Transverse colon (tissue), 4 donors: ENCODE measurements around the gene SGIP1. TPM values are rescaled to one million over a fixed set of nuclear protein-coding genes. Genes with fewer than 3 reads are reported as not detected.

Experiments used
- DNase-seq: peaks from one replicate; pipeline ENCODE4 v3.0.0-alpha.2; 2019
- H3K27ac ChIP-seq, 4 donors: fragments of 200-600 bp; sonication (generic); 2 replicates each; pipeline ENCODE4 v1.5.1; 2016 to 2018; ENCODE audit warnings: inconsistent platforms in 4 of 4
- H3K27me3 ChIP-seq: fragments of 200-600 bp; sonication (generic); 2 replicates; pipeline ENCODE4 v1.5.1; 2017; ENCODE audit warnings: inconsistent platforms
- H3K36me3 ChIP-seq, 4 donors: fragments of 200-600 bp; sonication (generic); 2 replicates each; pipeline ENCODE4 v1.5.1; 2017 to 2019; ENCODE audit warnings: inconsistent platforms in 4 of 4
- H3K4me1 ChIP-seq, 4 donors: fragments of 200-600 bp; sonication (generic); 2 replicates each; pipeline ENCODE4 v1.5.1; 2017 to 2020; ENCODE audit warnings: inconsistent platforms in 4 of 4
- H3K4me3 ChIP-seq, 4 donors: fragments of 200-600 bp; sonication (generic); 1 replicate in 1 of 4; 2 replicates in 3 of 4; pipeline versions ENCODE4 v1.5.1 to v1.6.1; 2017 to 2019; ENCODE audit warnings: inconsistent platforms in 4 of 4
- H3K9me3 ChIP-seq, 2 donors: fragments of 200-600 bp; sonication (generic); 2 replicates each; pipeline ENCODE4 v1.5.1; 2017 to 2019; ENCODE audit warnings: inconsistent platforms in 2 of 2
- CTCF ChIP-seq, 5 experiments: fragments of 200-600 bp in 3 of 5; fragments of 450-650 bp in 2 of 5; sonication (generic) in 3 of 5; IDR thresholded peaks; 1 replicate in 2 of 5; 2 replicates in 3 of 5; pipeline ENCODE4 v1.5.1; 2016 to 2017; ENCODE audit warnings: antibody characterized with exemption in 5 of 5, inconsistent platforms in 3 of 5, mild to moderate bottlenecking in 2 of 5, moderate library complexity in 1 of 5
- EP300 ChIP-seq: sonication (generic); formaldehyde crosslinking; IDR thresholded peaks from one replicate; pipeline ENCODE4 v1.6.1; 2017; ENCODE audit warnings: antibody characterized with exemption, low read depth
- POLR2A ChIP-seq: fragments of 450-650 bp; IDR thresholded peaks from one replicate; pipeline ENCODE4 v1.6.1; 2016; ENCODE audit warnings: antibody characterized with exemption, mild to moderate bottlenecking, moderate library complexity
- POLR2AphosphoS5 ChIP-seq, 3 donors: sonication (generic); formaldehyde crosslinking; IDR thresholded peaks; one replicate each; pipeline ENCODE4 v1.6.1; 2016; ENCODE audit warnings: antibody characterized with exemption in 3 of 3
- WGBS, 2 donors: methylation state at CpG; one replicate each; pipeline ENCODE4 v1.1.5; 2018; ENCODE audit warnings: low coverage in 1 of 2; 5-methylcytosine and 5-hydroxymethylcytosine counted together
- in situ Hi-C, 4 donors: fragments of 200-750 bp; cut with MboI; loops; one replicate each; pipeline versions ENCODE4 v1.15.0 to v1.15.1; 2017; ENCODE audit warnings: low sequenced_read_pairs in 3 of 4, low pct_ligation_motif_present in 1 of 4, low pct_unique_long_range_greater_than_20kb in 1 of 4
- intact Hi-C: fragments of 100-400 bp; cut with DNase I; formaldehyde crosslinking; loops from one replicate; pipeline ENCODE4 v1.15.1; 2023; ENCODE audit warnings: low total_unique reads
- total RNA-seq, 4 donors: library from RNA; depleted of rRNA; stranded (reverse); fragments of >200 nt; gene quantifications; one replicate each; pipeline ENCODE4 v1.1.0, GENCODE V29; 2016

Gene SGIP1
- total RNA-seq, 4 donors from 2014 or later, result 1.4 to 1.8 TPM; not detected in 2

- DNase-seq, result no peak
- intact Hi-C loops, result no loop called here
- in situ Hi-C loops, result no loop called here
- Histone ChIP-seq H3K4me1 (no peaks in the 10 kb centered on the region), H3K4me3 (no peak overlapping the region), H3K9me3 (no peaks in the 10 kb centered on the region), H3K27ac (no peak overlapping the region), H3K36me3 (no peaks in the 10 kb centered on the region), H3K27me3 (no peaks in the 10 kb centered on the region)
- TF ChIP-seq CTCF (IDR thresholded peaks at IDR 0.05) (no peak), EP300 (no peak), POLR2AphosphoS5 (IDR thresholded peaks at IDR 0.05) (no peak), POLR2A (no peak)
- 77 to 79% methylated on average over 4 to 5 of the region's 5 CpGs for WGBS, 2 donors
Measured at GRCh38 chr1:66705110-66705509, 171.2 kb downstream of the SGIP1 start.

DNA sequence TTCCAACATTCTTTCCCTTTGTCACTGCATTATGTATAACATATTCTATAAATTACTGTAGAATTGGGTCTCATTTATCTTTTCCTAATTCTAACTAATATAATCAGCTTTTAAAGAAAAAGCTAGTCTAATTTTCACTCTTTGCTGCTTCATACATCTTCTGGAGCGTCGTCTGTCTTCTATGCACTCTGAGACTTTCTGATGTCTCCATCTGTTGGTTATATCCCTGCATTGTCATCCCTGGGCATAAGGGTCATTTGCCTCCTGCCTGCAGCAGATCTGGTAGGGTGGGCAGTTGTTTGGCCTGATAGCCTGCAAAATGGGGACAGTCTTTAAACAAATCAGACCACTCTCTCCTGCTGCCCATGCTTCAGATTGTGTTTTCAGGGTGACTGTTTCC is 177.5 kb downstream of the SGIP1 start:
- intact Hi-C loops, result no loop called here
- 0 to 31% methylated on average over 1 to 2 of the region's 2 CpGs for WGBS, 2 donors
- no peaks in the 10 kb centered on the region for H3K4me1 ChIP-seq
- no peak for DNase-seq
- no peaks in the 10 kb centered on the region for H3K27me3 ChIP-seq
- H3K9me3 ChIP-seq, result no peaks in the 10 kb centered on the region
- in situ Hi-C loops, result no loop called here
- no peak for TF ChIP-seq POLR2AphosphoS5 (IDR thresholded peaks at IDR 0.05)
- no peak for TF ChIP-seq POLR2A
- no peak for TF ChIP-seq CTCF (IDR thresholded peaks at IDR 0.05)
- TF ChIP-seq EP300, result no peak
- H3K36me3 ChIP-seq, result no peaks in the 10 kb centered on the region
- no peak overlapping the region for H3K27ac ChIP-seq
- no peak overlapping the region for H3K4me3 ChIP-seq

GRCh38 chr1:66712839-66713238 is 178.9 kb downstream of the SGIP1 start:
- Histone ChIP-seq H3K9me3 (no peaks in the 10 kb centered on the region), H3K4me1 (no peaks in the 10 kb centered on the region), H3K36me3 (no peaks in the 10 kb centered on the region), H3K27me3 (no peaks in the 10 kb centered on the region), H3K27ac (no peak overlapping the region), H3K4me3 (no peak overlapping the region)
- no peak for TF ChIP-seq CTCF (IDR thresholded peaks at IDR 0.05)
- no peak for TF ChIP-seq EP300
- no peak for TF ChIP-seq POLR2AphosphoS5 (IDR thresholded peaks at IDR 0.05)
- TF ChIP-seq POLR2A, result no peak
- no peak for DNase-seq
- in situ Hi-C loops (no loop called here), intact Hi-C loops (no loop called here)
- WGBS, 2 donors, result 64 to 69% methylated on average over 2 of the region's 2 CpGs

GRCh38 chr1:66723985-66724384 is 190.0 kb downstream of the SGIP1 start:
- Histone ChIP-seq H3K9me3 (no peaks in the 10 kb centered on the region), H3K27ac (no peak overlapping the region), H3K27me3 (no peaks in the 10 kb centered on the region), H3K4me3 (no peak overlapping the region), H3K4me1 (peaks cover 0 to 6% (median 0%) of the 10 kb centered on the region in 4 donors), H3K36me3 (no peaks in the 10 kb centered on the region)
- no peak for TF ChIP-seq POLR2AphosphoS5 (IDR thresholded peaks at IDR 0.05)
- no peak for TF ChIP-seq POLR2A
- no peak for TF ChIP-seq EP300
- TF ChIP-seq CTCF (IDR thresholded peaks at IDR 0.05), result no peak
- no peak for DNase-seq
- intact Hi-C loops, result no loop called here
- in situ Hi-C loops, result no loop called here
